ENCODE measurements around the gene CAPN2. TPM values are rescaled to one million over a fixed set of nuclear protein-coding genes. Genes with fewer than 3 reads are reported as not detected.

Gene CAPN2
- total RNA-seq, 1 experiment from 2014 or later, result 1,259 TPM

DNA sequence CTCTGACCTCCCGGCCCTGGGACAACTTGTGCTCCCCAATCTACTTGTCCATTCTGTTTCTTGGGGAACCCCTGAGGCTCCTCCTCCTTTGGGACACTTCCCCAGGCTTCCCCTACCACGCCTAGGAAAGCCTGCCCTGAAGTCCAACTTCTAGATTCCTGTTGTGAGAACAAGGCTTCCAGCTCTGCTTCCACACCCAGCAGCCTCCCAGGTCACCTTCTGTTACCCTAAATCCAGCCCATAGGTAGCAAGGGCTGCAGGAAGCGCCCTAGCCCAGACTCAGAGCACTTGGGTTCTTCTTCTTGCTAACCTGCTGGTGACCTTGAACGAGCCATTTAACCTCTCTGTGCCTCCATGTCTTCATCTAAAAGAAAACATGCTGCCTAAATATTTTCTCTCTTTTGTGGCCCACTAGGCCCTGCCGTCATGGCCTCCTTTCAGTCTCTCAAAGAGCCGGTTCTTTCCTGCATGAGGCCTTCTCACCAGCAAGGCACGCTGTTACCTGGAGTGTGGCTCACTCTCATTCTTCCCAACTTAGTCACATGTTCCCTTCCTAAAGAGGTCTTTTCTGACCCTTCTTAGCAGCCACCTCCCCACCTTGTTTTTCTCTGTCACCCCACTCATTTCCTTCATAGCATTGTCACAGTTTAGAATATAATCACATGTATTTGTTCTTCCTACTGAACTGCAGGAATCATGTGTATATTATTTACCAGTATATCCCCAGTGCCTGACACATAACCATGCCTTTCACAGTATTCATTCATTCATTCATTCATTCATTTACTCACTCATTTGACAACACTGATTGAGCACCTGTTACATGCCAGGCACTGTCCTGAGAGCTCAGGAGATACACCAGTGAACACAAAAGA is 1.4 kb downstream of the CAPN2 start:
- Histone ChIP-seq H3K79me2 (ENCODE audit: low read length) (peaks cover 73% of the 10 kb centered on the region), H3K4me2 (ENCODE audit: low read length) (peak overlapping the region; percentile 87), H3K9ac (ENCODE audit: low read length) (peak overlapping the region; percentile 98), H3K4me3 (ENCODE audit: low read length) (peak overlapping the region; percentile 92), H3K36me3 (ENCODE audit: low read depth, low read length) (peaks cover 40% of the 10 kb centered on the region), H3K9me3 (ENCODE audit: low read length) (no peaks in the 10 kb centered on the region), H3K4me1 (ENCODE audit: insufficient read depth, low read length) (peaks cover 82% of the 10 kb centered on the region), H2AFZ (ENCODE audit: low read length) (no peak overlapping the region), H3K9me2 (replicated peaks; ENCODE audit: low read length) (no peaks in the 10 kb centered on the region), H4K20me1 (ENCODE audit: low read length) (peaks cover 46% of the 10 kb centered on the region), H3K27ac (ENCODE audit: low read length) (peak overlapping the region; percentile 92), H3K27me3 (ENCODE audit: low read length) (no peaks in the 10 kb centered on the region), H3F3A (ENCODE audit: low read length, unreplicated experiment) (peaks cover 15% of the 10 kb centered on the region)
- no TSS peak for BruUV-seq (replicated peaks)
- no peak for ATAC-seq
- intact Hi-C loops (cut with micrococcal nuclease), result loop anchor here (2.0 kb wide), 1 partner anchor 19 kb away; no protein-coding TSS in a partner anchor
- DNase-seq, result peak; percentile 69
- ChIA-PET POLR2A (ENCODE audit: unreplicated experiment) (interaction anchor here (1.3 kb wide), 1 partner anchor 12 kb away, joined by 5 read pairs; no protein-coding TSS in a partner anchor), CTCF (no interaction called here)
- no peak for TF ChIP-seq EZH2 (IDR thresholded peaks at IDR 0.05; ENCODE audit: low read length, unreplicated experiment)
- no peak for TF ChIP-seq CTCF (conservative IDR thresholded peaks at IDR 0.05; ENCODE audit: low read depth, low read length)
- TF ChIP-seq EZH2phosphoT487 (IDR thresholded peaks at IDR 0.05; ENCODE audit: borderline replicate concordance, low read length), result no peak

- ChIA-PET POLR2A (ENCODE audit: unreplicated experiment) (interaction anchor here (1.3 kb wide), 1 partner anchor 13 kb away, joined by 5 read pairs; no protein-coding TSS in a partner anchor), CTCF (no interaction called here)
- Histone ChIP-seq H3K9me3 (ENCODE audit: low read length) (no peaks in the 10 kb centered on the region), H4K20me1 (ENCODE audit: low read length) (peaks cover 47% of the 10 kb centered on the region), H3K4me1 (ENCODE audit: insufficient read depth, low read length) (peaks cover 83% of the 10 kb centered on the region), H3K4me2 (ENCODE audit: low read length) (peak overlapping the region; percentile 87), H3K9me2 (replicated peaks; ENCODE audit: low read length) (no peaks in the 10 kb centered on the region), H3K27me3 (ENCODE audit: low read length) (no peaks in the 10 kb centered on the region), H3F3A (ENCODE audit: low read length, unreplicated experiment) (peaks cover 15% of the 10 kb centered on the region), H3K27ac (ENCODE audit: low read length) (peak overlapping the region; percentile 92), H3K9ac (ENCODE audit: low read length) (peak overlapping the region; percentile 98), H3K79me2 (ENCODE audit: low read length) (peaks cover 79% of the 10 kb centered on the region), H3K4me3 (ENCODE audit: low read length) (peak overlapping the region; percentile 92), H2AFZ (ENCODE audit: low read length) (no peak overlapping the region), H3K36me3 (ENCODE audit: low read depth, low read length) (peaks cover 44% of the 10 kb centered on the region)
- no peak for TF ChIP-seq EZH2 (IDR thresholded peaks at IDR 0.05; ENCODE audit: low read length, unreplicated experiment)
- TF ChIP-seq CTCF (conservative IDR thresholded peaks at IDR 0.05; ENCODE audit: low read depth, low read length), result no peak
- no peak for TF ChIP-seq EZH2phosphoT487 (IDR thresholded peaks at IDR 0.05; ENCODE audit: borderline replicate concordance, low read length)
- intact Hi-C loops (cut with micrococcal nuclease), result loop anchor here (2.0 kb wide), 1 partner anchor 18 kb away; no protein-coding TSS in a partner anchor
- ATAC-seq (no peak), DNase-seq (no peak)
- no TSS peak for BruUV-seq (replicated peaks)
These were observed 2.0 kb downstream of the CAPN2 start for GRCh38 chr1:223714421-223714724.
